ENCODE results near the gene ZPLD1.

- TF ChIP-seq CTCF (conservative IDR thresholded peaks at IDR 0.05; ENCODE audit: low read depth, low read length) (no peak), ELK1 (IDR thresholded peaks at IDR 0.05; ENCODE audit: borderline replicate concordance, low read depth, low read length) (no peak), BHLHE40 (IDR thresholded peaks at IDR 0.05; ENCODE audit: low read depth, low read length) (no peak), SMC3 (IDR thresholded peaks at IDR 0.05; ENCODE audit: low read depth, low read length) (no peak), RFX5 (IDR thresholded peaks at IDR 0.05; ENCODE audit: low read depth, low read length) (no peak), POLR2A (IDR thresholded peaks at IDR 0.05; ENCODE audit: low read depth, low read length) (no peak), MXI1 (IDR thresholded peaks at IDR 0.05; ENCODE audit: borderline replicate concordance, low read depth, low read length) (no peak), USF2 (IDR thresholded peaks at IDR 0.05; ENCODE audit: low read depth, low read length) (no peak)
Observed at GRCh38 chr3:102476198-102476597, 41.4 kb downstream of the ZPLD1 start.
